Epithelial cell of proximal tubule (primary cell): ENCODE measurements around the gene HLF. TPM values are rescaled to one million over a fixed set of nuclear protein-coding genes. Genes with fewer than 3 reads are reported as not detected.

Experiments
- DNase-seq: peaks from one replicate; pipeline ENCODE4 v3.0.0-alpha.2; 2011; ENCODE audit warnings: low read depth
- H3K4me3 ChIP-seq: 2 replicates; pipeline ENCODE4 v1.5.1; 2011; ENCODE audit warnings: low read depth, mild to moderate bottlenecking, low read length
- total RNA-seq: library from RNA; depleted of rRNA; stranded (reverse); fragments of >200 nt; gene quantifications from 2 replicates; pipeline ENCODE4 v1.2.3, GENCODE V29; 2015
- TF ChIP-seq, protein P1 (sequence below): conservative IDR thresholded peaks from 2 replicates; pipeline ENCODE4 v1.5.1; 2012; ENCODE audit warnings: low read depth, mild to moderate bottlenecking, low read length

Gene HLF
- total RNA-seq, 1 donor from 2014 or later = 0.75 TPM

DNA sequence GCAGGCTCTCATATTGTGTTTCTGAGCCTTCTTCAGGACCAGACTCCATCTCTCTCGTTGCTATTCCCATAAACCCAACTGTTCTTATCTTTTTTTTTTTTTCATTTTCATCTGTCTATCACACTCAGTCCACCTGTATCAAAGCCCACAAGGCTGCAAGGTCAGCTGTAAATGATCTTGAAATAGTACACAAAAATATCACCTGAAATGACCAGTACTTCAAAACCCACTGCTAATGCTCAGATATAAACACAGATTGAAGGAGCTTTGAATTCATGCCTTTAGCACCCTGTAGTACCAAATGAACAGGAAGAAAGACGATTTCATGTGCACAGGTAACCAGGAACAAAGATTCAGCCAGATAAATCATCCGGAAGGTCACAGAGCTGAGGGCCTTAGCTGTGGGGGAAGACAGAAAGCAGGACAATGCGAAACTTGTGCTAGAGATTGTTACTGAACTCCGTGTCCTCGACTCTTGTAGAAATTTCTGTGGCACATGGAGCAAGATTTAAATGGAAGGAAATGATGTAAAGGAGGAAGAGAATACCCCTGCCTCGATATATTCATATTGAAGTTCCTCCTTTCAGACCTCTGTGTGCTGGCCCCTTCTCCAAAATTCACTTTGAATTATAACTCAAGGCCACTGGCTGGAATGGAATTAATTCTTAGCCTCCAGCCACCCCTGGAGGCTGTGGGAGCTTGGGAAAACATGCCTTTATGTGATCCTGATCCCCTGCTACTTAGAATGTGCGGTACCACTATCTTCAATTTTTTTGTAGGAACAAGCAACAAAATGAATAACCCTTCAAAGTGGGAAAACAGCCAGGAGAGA lies 4.1 kb downstream of the HLF start:
- TF ChIP-seq, protein P1, sequence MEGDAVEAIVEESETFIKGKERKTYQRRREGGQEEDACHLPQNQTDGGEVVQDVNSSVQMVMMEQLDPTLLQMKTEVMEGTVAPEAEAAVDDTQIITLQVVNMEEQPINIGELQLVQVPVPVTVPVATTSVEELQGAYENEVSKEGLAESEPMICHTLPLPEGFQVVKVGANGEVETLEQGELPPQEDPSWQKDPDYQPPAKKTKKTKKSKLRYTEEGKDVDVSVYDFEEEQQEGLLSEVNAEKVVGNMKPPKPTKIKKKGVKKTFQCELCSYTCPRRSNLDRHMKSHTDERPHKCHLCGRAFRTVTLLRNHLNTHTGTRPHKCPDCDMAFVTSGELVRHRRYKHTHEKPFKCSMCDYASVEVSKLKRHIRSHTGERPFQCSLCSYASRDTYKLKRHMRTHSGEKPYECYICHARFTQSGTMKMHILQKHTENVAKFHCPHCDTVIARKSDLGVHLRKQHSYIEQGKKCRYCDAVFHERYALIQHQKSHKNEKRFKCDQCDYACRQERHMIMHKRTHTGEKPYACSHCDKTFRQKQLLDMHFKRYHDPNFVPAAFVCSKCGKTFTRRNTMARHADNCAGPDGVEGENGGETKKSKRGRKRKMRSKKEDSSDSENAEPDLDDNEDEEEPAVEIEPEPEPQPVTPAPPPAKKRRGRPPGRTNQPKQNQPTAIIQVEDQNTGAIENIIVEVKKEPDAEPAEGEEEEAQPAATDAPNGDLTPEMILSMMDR = no peak
- H3K4me3 ChIP-seq = peak overlapping the region; percentile 86
- no peak for DNase-seq

DNA sequence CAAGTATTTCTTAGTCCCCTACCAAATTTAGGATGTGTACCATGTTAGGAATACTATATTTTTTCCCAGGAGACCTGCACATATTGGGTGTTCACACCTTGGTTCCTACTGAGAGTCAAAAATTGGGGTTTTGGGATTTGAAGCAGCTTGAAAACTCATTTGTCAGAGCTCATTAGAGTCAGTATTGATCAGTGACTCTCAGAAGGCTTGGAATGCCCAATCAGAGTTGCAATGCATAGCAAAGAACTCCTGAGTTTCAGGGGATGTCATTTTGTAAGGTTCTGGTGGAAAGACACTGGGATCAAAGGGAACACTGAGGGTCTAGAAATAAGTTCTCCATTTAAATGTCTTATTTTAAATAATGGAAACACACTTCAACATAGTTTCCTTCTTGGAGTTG lies 5.1 kb downstream of the HLF start:
- TF ChIP-seq, protein P1 = no peak
- no peak for DNase-seq
- H3K4me3 ChIP-seq = peak overlapping the region; percentile 86

DNA sequence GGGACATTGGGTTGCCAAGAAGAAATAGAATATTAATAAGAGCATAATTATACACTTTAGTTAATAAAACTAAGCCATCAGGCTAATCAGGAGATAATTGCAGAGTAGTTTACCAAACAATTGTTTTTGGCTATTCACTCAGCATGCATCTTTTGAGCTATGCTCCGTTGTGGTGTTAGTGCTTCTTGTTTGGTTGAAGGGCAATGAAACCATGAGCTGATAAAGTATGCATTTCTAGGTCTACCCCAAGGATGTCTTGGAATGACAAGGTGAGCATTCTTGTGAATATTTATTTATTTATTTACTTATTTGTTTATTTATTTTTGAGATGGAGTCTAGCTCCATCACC lies 6.4 kb downstream of the HLF start:
- no peak overlapping the region for H3K4me3 ChIP-seq
- TF ChIP-seq, protein P1 = no peak
- no peak for DNase-seq

DNA sequence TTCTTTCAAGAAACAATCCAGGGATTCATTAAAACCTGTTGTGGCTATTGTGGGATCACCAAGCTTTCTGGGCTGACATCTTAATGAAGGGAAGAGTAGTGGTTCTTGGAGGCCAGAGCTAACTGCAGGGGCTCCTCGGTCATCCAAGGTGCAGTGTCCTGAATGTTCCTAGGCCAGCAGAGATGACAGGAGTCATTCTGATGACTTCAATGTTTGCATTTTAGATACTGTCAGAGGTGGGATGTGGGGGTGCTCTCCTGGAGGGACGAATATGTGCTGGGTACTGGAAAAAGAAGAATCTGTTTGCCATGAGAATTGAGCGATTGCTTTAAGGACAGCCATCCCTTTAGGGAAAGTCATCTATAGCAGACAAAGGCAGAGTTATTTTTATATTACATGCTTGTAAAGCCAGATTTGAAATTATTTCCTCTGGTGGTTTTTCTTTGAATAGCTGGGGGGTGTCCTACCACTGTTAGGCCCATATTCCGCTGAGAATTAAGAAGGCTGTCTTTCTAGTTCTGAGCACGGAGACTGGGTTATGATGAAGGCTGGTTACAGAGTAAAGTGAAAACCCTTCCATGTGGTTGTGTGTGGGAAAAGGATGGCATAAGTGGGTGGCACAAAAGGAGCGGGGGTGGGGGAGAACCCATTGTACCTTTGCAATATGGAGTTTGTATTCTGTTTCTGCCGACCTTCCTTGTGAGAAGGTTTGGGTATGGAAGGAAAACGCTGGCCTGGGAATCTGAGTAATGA lies 7.4 kb downstream of the HLF start:
- no peak overlapping the region for H3K4me3 ChIP-seq
- no peak for DNase-seq
- TF ChIP-seq, protein P1 = no peak

DNA sequence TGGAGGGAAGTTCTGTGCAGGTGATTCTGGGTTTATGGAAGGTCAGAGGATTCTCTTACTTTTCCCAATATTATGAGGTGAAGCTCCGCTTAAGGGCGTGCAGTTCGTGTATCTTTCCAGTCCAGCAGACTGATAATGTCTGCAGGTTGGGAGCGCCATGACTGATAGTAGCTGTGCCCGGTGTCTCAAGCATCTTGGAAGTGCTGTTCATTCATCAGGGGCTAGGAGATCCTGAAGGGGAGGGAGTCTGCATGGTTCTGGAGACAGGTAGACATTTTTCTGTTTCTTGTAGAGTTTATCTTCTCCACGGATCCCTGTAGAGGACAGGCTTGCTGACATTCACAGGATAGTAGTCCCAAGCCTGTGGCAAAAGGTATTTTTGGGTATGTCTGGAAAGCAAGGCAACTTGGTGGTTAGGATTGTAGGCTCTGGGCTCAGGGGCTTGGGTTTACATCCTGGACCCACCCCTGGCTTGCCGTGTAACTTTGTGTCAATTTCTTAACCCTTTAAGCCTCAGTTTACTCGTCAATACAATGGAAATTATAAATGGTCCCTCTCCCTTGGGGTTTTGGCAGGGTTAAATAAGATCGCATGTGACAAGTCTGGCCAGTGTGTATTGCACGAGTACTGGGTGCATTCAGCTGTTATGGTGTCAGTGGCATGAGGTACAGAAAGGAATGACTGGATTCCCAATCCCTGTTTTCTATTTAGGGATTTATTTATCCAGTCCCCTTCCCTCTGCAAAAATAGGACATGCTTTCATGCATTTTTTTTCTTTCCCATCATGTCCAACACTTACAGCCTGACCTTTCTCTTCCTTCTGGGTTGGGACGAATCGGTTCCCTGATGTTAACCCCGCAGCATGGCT lies 8.2 kb downstream of the HLF start:
- no peak for DNase-seq
- TF ChIP-seq, protein P1 = no peak
- H3K4me3 ChIP-seq = no peak overlapping the region

DNA sequence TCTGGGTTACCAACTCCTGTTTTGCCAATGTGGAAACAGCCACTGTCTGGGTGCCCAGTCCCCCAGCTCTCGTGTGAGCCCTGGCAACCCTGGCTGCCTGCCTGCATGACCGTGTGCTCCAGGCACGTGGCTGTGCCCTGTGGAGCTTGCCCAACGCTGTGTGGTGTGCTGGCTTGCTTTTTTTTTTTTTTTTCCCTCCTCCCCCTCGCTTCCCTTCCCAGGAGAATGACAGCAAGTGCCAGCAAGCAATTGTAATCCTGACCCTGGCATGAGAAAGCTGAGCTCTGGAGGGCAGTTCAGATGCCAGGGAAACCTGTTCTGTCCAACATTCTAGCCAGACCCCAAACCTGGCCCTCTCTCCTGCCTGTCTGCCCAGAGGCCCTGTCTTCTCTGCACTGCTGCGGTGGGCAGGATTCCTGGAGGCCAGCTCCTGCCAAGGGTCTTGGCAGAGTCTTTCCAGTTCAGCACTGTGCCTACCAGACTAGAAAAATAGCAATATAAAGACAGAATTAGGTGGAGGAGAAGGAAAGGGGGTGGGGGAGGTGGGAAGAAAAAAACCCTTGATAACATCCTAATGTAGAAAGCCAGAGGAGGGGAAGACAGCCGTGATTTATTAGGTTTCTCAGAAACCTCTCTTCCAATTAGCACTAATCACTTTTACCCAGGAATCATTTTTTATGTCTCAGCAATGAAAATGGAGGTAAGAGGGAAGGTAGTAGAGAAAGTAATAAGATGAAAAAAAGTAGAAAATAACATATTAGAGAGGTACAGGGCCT lies 9.0 kb downstream of the HLF start:
- TF ChIP-seq, protein P1 = no peak
- peak; percentile 74 for DNase-seq
- peak overlapping the region; percentile 5 for H3K4me3 ChIP-seq
